ENCODE measurements around the gene PASK.

GRCh38 chr2:241183221-241183620 is 33.9 kb upstream of the PASK start:
- TF ChIP-seq, protein P1, sequence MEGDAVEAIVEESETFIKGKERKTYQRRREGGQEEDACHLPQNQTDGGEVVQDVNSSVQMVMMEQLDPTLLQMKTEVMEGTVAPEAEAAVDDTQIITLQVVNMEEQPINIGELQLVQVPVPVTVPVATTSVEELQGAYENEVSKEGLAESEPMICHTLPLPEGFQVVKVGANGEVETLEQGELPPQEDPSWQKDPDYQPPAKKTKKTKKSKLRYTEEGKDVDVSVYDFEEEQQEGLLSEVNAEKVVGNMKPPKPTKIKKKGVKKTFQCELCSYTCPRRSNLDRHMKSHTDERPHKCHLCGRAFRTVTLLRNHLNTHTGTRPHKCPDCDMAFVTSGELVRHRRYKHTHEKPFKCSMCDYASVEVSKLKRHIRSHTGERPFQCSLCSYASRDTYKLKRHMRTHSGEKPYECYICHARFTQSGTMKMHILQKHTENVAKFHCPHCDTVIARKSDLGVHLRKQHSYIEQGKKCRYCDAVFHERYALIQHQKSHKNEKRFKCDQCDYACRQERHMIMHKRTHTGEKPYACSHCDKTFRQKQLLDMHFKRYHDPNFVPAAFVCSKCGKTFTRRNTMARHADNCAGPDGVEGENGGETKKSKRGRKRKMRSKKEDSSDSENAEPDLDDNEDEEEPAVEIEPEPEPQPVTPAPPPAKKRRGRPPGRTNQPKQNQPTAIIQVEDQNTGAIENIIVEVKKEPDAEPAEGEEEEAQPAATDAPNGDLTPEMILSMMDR (IDR thresholded peaks at IDR 0.05), result no peak
- no peak for TF ChIP-seq POLR2A (IDR thresholded peaks at IDR 0.05)
